ENCODE data around the gene GOLGA8B.
A peak's percentile ranks its signal among the peaks of the same experiment; 100 is the strongest.
"Not testable (repeated sequence)": the region's sequence is repeated elsewhere in the genome, so short reads cannot be mapped to it uniquely, and the experiment has no call there.

GOLGA8B gene

GRCh38 chr15:34580251-34581042, 3.0 kb downstream of the GOLGA8B start:
- not testable (repeated sequence) for H3K27me3 ChIP-seq (ENCODE audit: control insufficient read depth in 3 of 3, insufficient read depth in 3 of 3, low read depth in 1 of 3, low read length in 3 of 3); H2AK5ac ChIP-seq (ENCODE audit: low read depth, low read length); H3K14ac ChIP-seq (ENCODE audit: low read length); H3K4me2 ChIP-seq (ENCODE audit: insufficient read depth, low read length, poor library complexity, severe bottlenecking); H2BK120ac ChIP-seq (ENCODE audit: low read depth, low read length); H2BK12ac ChIP-seq (ENCODE audit: low read length); H2AFZ ChIP-seq (ENCODE audit: low read length); H3K4me3 ChIP-seq (ENCODE audit: low read length in 2 of 2); H3K36me3 ChIP-seq (replicated peaks in 1 of 2; ENCODE audit: control insufficient read depth in 2 of 2, insufficient read depth in 2 of 2, low read length in 2 of 2); H3K27ac ChIP-seq (replicated peaks; ENCODE audit: low read length); H2BK15ac ChIP-seq (ENCODE audit: low read length); H4K8ac ChIP-seq (ENCODE audit: low read depth, low read length); H3K4me1 ChIP-seq (ENCODE audit: control insufficient read depth in 2 of 2, insufficient read depth in 1 of 2, low read depth in 1 of 2, low read length in 2 of 2); H3K79me1 ChIP-seq (ENCODE audit: low read depth, low read length); H3K18ac ChIP-seq (ENCODE audit: low read length); DNase-seq (ENCODE audit: low spot score); H3K4ac ChIP-seq (ENCODE audit: low read length); H3K9me3 ChIP-seq (replicated peaks in 1 of 2; ENCODE audit: control insufficient read depth in 2 of 2, insufficient read depth in 1 of 2, low read depth in 1 of 2, low read length in 2 of 2); H4K91ac ChIP-seq (ENCODE audit: low read depth, low read length, poor library complexity); H2BK5ac ChIP-seq (ENCODE audit: low read length)
- Histone ChIP-seq H3K9ac (ENCODE audit: low read depth, low read length, poor library complexity) (peak overlapping the region; percentile 44), H3K23ac (ENCODE audit: low read depth, low read length, poor library complexity) (peak overlapping the region; percentile 55)
- no CpG with 5 or more reads among the region's 15 CpGs for WGBS, 2 donors (ENCODE audit: extremely low coverage in 2 of 2, insufficient read length in 2 of 2, insufficient replicate concordance in 1 of 2)

- Histone ChIP-seq H3K36me3 (replicated peaks in 1 of 2; ENCODE audit: control insufficient read depth in 2 of 2, insufficient read depth in 2 of 2, low read length in 2 of 2) (no peaks in the 10 kb centered on the region), H2AFZ (ENCODE audit: low read length) (no peak overlapping the region), H3K18ac (ENCODE audit: low read length) (no peak overlapping the region)
Measured at GRCh38 chr15:34578283-34578674, 5.2 kb downstream of the GOLGA8B start.

GRCh38 chr15:34577658-34578282, 5.7 kb downstream of the GOLGA8B start:
- H3K4me1 ChIP-seq (ENCODE audit: control insufficient read depth in 2 of 2, insufficient read depth in 1 of 2, low read depth in 1 of 2, low read length in 2 of 2); H3K23ac ChIP-seq (ENCODE audit: low read depth, low read length, poor library complexity); H2BK12ac ChIP-seq (ENCODE audit: low read length); H2BK120ac ChIP-seq (ENCODE audit: low read depth, low read length); H3K9me3 ChIP-seq (replicated peaks in 1 of 2; ENCODE audit: control insufficient read depth in 2 of 2, insufficient read depth in 1 of 2, low read depth in 1 of 2, low read length in 2 of 2); H3K14ac ChIP-seq (ENCODE audit: low read length); H3K27me3 ChIP-seq (ENCODE audit: control insufficient read depth in 3 of 3, insufficient read depth in 3 of 3, low read depth in 1 of 3, low read length in 3 of 3); H3K4me3 ChIP-seq (ENCODE audit: low read length in 2 of 2); H4K8ac ChIP-seq (ENCODE audit: low read depth, low read length); H2AK5ac ChIP-seq (ENCODE audit: low read depth, low read length); H2BK5ac ChIP-seq (ENCODE audit: low read length); H3K9ac ChIP-seq (ENCODE audit: low read depth, low read length, poor library complexity); H4K91ac ChIP-seq (ENCODE audit: low read depth, low read length, poor library complexity); H3K79me1 ChIP-seq (ENCODE audit: low read depth, low read length); H3K18ac ChIP-seq (ENCODE audit: low read length); H2AFZ ChIP-seq (ENCODE audit: low read length); H3K27ac ChIP-seq (replicated peaks; ENCODE audit: low read length); DNase-seq (ENCODE audit: low spot score); H3K4ac ChIP-seq (ENCODE audit: low read length); H3K4me2 ChIP-seq (ENCODE audit: insufficient read depth, low read length, poor library complexity, severe bottlenecking); H3K36me3 ChIP-seq (replicated peaks in 1 of 2; ENCODE audit: control insufficient read depth in 2 of 2, insufficient read depth in 2 of 2, low read length in 2 of 2); H2BK15ac ChIP-seq (ENCODE audit: low read length): not testable (repeated sequence)
- no CpG with 5 or more reads among the region's 4 CpGs for whole genome bisulfite sequencing, 2 donors (ENCODE audit: extremely low coverage in 2 of 2, insufficient read length in 2 of 2, insufficient replicate concordance in 1 of 2)

More at GRCh38 chr15:34578283-34578674, 5.2 kb downstream of the GOLGA8B start:
- Histone ChIP-seq H2AK5ac (ENCODE audit: low read depth, low read length) (no peak overlapping the region), H3K4me2 (ENCODE audit: insufficient read depth, low read length, poor library complexity, severe bottlenecking) (no peak overlapping the region), H2BK12ac (ENCODE audit: low read length) (no peak overlapping the region), H4K8ac (ENCODE audit: low read depth, low read length) (no peak overlapping the region), H3K27me3 (ENCODE audit: control insufficient read depth in 3 of 3, insufficient read depth in 3 of 3, low read depth in 1 of 3, low read length in 3 of 3) (no peaks in the 10 kb centered on the region), H3K9me3 (replicated peaks in 1 of 2; ENCODE audit: control insufficient read depth in 2 of 2, insufficient read depth in 1 of 2, low read depth in 1 of 2, low read length in 2 of 2) (no peaks in the 10 kb centered on the region), H2BK120ac (ENCODE audit: low read depth, low read length) (no peak overlapping the region), H4K91ac (ENCODE audit: low read depth, low read length, poor library complexity) (no peak overlapping the region), H3K27ac (replicated peaks; ENCODE audit: low read length) (no peak overlapping the region), H3K9ac (ENCODE audit: low read depth, low read length, poor library complexity) (no peak overlapping the region), H3K4ac (ENCODE audit: low read length) (no peak overlapping the region), H2BK15ac (ENCODE audit: low read length) (no peak overlapping the region), H2BK5ac (ENCODE audit: low read length) (no peak overlapping the region), H3K4me1 (ENCODE audit: control insufficient read depth in 2 of 2, insufficient read depth in 1 of 2, low read depth in 1 of 2, low read length in 2 of 2) (peaks cover 0 to 2% of the 10 kb centered on the region in 2 donors), H3K23ac (ENCODE audit: low read depth, low read length, poor library complexity) (no peak overlapping the region), H3K14ac (ENCODE audit: low read length) (no peak overlapping the region), H3K4me3 (ENCODE audit: low read length in 2 of 2) (no peak overlapping the region), H3K79me1 (ENCODE audit: low read depth, low read length) (peaks cover 9% of the 10 kb centered on the region)
- WGBS, 2 donors (ENCODE audit: extremely low coverage in 2 of 2, insufficient read length in 2 of 2, insufficient replicate concordance in 1 of 2), result no CpG with 5 or more reads among the region's 10 CpGs
- DNase-seq (ENCODE audit: low spot score), result no peak

DNA sequence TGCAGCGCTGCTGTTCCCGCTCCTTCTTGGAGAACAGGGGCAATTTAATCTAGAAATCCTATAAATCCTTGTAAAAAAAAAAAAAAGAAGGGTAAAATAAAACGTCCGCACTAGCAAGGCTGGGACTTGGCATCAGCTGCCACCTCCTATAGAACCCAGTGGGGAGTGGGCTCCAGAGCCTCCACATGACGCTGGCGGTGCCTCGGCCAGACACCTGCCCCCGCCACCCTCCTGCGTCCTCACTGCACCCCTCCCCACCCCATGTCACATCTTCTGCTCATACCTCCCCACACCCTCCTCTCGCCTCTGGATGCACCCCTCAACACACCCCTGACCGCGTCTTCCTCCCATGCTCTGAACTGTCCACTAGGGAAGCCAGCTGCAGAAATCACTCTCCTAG, 8.4 kb downstream of the GOLGA8B start:
- no CpG with 5 or more reads among the region's 12 CpGs for whole genome bisulfite sequencing, 2 donors (ENCODE audit: extremely low coverage in 2 of 2, insufficient read length in 2 of 2, insufficient replicate concordance in 1 of 2)

More for the DNA sequence above, 8.4 kb downstream of the GOLGA8B start:
- not testable (repeated sequence) for H3K4me3 ChIP-seq (ENCODE audit: low read length in 2 of 2); H3K23ac ChIP-seq (ENCODE audit: low read depth, low read length, poor library complexity); H3K79me1 ChIP-seq (ENCODE audit: low read depth, low read length); DNase-seq (ENCODE audit: low spot score); H2BK12ac ChIP-seq (ENCODE audit: low read length); H2BK15ac ChIP-seq (ENCODE audit: low read length); H3K9ac ChIP-seq (ENCODE audit: low read depth, low read length, poor library complexity); H4K91ac ChIP-seq (ENCODE audit: low read depth, low read length, poor library complexity); H3K14ac ChIP-seq (ENCODE audit: low read length); H2BK120ac ChIP-seq (ENCODE audit: low read depth, low read length); H3K9me3 ChIP-seq (replicated peaks in 1 of 2; ENCODE audit: control insufficient read depth in 2 of 2, insufficient read depth in 1 of 2, low read depth in 1 of 2, low read length in 2 of 2); H2BK5ac ChIP-seq (ENCODE audit: low read length); H3K4ac ChIP-seq (ENCODE audit: low read length); H3K4me2 ChIP-seq (ENCODE audit: insufficient read depth, low read length, poor library complexity, severe bottlenecking); H3K36me3 ChIP-seq (replicated peaks in 1 of 2; ENCODE audit: control insufficient read depth in 2 of 2, insufficient read depth in 2 of 2, low read length in 2 of 2); H2AFZ ChIP-seq (ENCODE audit: low read length); H3K27ac ChIP-seq (replicated peaks; ENCODE audit: low read length); H3K18ac ChIP-seq (ENCODE audit: low read length); H3K27me3 ChIP-seq (ENCODE audit: control insufficient read depth in 3 of 3, insufficient read depth in 3 of 3, low read depth in 1 of 3, low read length in 3 of 3); H2AK5ac ChIP-seq (ENCODE audit: low read depth, low read length); H3K4me1 ChIP-seq (ENCODE audit: control insufficient read depth in 2 of 2, insufficient read depth in 1 of 2, low read depth in 1 of 2, low read length in 2 of 2); H4K8ac ChIP-seq (ENCODE audit: low read depth, low read length)
